GM18511 (cell line): ENCODE results near the gene TCF25.
"Not testable (repeated sequence)": the region's sequence is repeated elsewhere in the genome, so short reads cannot be mapped to it uniquely, and the experiment has no call there.

Experiments
- ATAC-seq: cut with Tn5 transposase; IDR thresholded peaks from one replicate; pipeline ENCODE4 v1.9.1; 2021; ENCODE audit warnings: mild to moderate bottlenecking, moderate library complexity; ENCODE audit not compliant: unreplicated experiment

Gene TCF25

GRCh38 chr16:89879123-89879522, 5.7 kb downstream of the TCF25 start:
- ATAC-seq, result not testable (repeated sequence)

DNA sequence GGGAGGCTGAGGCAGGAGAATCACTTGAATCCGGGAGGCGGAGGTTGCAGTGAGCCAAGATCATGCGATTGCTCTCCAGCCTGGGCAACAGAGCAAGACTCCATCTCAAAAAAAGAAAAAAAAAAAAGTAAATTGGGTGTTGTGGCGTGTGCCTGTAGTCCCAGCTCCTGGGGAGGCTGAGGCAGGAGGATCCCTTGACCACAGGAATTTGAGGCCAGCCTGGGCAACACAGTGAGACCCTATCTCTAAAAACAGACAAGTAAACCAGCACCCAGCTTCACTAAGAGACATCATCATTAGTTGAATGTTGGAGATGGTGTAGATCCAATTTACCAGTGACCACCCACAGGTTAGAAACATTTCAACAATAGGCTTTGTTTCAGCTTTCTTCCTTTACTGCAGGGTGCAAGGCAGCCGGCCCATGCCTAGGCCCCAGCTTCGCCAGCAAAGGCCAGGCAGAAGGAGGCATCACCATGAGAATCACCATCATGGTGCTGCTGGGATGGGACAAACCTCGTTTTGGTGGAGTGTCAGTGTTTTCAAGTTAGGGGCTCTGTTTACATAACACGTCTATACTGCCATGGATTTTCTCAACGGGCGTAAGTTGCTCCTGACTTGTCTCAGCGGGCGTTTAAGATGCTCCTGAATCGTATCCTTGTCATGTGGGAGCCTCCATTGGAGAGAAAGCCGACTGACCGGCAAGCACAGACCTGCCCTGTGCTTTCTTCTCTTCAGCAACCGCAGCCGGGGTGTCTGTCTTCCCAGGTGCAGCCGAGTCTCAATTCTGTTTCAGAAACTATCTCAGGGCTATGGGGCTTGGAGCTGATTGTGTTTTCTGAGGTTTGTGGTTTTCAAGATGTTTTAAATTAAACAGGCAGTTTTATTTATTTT, 7.3 kb downstream of the TCF25 start:
- no peak for ATAC-seq

DNA sequence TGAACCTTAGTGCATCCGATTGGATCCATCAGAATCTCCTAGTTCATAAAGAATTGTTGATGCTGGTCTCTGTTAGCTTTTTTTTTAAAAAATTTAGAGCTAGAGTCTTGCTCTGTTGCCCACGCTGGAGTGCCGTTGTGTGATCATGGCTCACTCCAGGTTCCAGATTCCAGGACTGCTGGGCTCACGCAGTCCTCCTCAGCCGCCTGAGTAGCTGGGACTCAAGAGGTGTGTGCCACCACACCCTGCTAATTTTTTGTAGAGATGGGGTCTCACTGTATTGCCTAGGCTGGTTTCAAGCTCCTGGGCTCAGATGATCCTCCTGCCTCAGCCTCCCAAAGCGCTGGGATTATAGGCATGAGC, 8.0 kb downstream of the TCF25 start:
- ATAC-seq, result no peak

GRCh38 chr16:89883346-89884040, 10.1 kb downstream of the TCF25 start:
- ATAC-seq, result no peak

DNA sequence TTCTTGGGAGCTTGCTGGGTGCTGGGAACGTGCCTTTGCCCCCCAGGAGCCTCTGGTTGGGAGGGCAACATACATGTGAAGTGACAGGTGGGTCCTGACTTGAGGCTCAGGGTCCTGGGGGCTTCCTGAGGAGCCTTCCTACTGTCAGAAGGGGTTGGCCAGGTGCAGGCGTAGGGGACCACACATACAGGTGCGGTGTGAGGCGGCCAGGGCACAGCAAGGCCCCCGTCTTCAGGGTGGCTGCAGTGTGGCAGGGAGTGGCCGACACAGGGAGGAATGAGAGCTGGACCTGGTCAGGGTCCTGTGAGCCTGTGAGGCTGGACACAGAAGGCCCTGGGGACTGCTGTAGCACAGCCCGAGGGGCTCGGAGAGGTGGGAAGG, 10.6 kb downstream of the TCF25 start:
- ATAC-seq, result no peak

DNA sequence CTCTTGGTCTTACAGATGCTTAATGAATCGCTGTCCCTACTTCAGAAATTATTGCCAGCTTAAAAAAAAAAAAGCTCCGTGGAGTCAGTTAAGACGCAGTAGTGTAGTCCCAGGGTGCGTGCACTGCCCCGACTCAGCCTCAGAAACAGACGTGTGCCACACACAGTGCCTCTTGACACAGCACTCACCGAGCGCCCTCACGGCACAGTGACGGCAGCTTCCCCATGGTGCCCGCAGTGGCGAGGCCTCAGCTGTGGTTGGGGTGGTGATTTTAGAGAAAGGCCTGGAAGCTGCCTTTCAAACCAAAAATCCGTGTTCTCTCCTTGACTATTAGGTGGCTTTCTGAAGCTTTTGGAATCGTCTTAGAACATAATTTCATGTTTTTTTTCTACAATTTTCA, 13.9 kb downstream of the TCF25 start:
- ATAC-seq, result no peak

DNA sequence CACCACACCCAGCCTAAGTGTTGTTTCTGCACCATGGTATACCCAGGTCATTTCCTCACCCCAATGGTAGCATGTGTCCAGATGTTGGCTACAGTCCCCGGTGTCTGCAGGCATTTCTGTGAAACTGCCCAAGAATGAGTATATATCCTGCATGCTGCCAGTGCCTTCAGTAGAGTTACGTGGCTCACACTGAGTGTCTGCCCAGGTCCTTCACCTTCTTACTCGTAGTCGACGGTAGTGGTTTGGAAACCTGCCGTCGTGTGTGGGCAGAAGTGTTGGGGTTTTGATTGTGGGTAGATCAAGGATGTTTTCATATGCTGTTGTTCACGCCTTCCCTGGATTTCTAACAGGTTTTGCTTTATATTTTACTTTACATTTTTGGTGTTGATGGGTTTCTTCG, 16.8 kb downstream of the TCF25 start:
- ATAC-seq, result no peak

- no peak for ATAC-seq
Observed at GRCh38 chr16:89890886-89891657, 17.7 kb downstream of the TCF25 start.

GRCh38 chr16:89892055-89892630, 18.8 kb downstream of the TCF25 start:
- no peak for ATAC-seq

DNA sequence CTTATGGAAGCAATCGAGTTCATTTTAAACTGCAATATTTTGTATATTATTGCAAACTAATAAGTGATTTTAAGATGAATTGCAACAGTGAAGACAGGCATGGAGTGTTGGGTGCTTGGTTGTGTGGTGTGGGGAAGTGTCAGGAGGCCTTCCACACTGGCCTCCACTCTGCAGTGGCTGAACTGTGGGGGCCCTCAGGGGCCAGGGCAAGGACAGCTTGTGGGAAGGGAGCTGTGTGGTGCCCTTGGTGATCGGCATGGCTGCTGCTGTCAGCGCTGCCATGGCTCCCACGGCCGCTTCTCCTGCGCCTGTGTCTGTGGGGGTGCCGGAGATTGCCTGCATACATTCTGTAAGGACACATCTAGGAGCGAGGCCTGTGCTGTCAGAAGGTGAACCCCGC, 19.2 kb downstream of the TCF25 start:
- no peak for ATAC-seq

DNA sequence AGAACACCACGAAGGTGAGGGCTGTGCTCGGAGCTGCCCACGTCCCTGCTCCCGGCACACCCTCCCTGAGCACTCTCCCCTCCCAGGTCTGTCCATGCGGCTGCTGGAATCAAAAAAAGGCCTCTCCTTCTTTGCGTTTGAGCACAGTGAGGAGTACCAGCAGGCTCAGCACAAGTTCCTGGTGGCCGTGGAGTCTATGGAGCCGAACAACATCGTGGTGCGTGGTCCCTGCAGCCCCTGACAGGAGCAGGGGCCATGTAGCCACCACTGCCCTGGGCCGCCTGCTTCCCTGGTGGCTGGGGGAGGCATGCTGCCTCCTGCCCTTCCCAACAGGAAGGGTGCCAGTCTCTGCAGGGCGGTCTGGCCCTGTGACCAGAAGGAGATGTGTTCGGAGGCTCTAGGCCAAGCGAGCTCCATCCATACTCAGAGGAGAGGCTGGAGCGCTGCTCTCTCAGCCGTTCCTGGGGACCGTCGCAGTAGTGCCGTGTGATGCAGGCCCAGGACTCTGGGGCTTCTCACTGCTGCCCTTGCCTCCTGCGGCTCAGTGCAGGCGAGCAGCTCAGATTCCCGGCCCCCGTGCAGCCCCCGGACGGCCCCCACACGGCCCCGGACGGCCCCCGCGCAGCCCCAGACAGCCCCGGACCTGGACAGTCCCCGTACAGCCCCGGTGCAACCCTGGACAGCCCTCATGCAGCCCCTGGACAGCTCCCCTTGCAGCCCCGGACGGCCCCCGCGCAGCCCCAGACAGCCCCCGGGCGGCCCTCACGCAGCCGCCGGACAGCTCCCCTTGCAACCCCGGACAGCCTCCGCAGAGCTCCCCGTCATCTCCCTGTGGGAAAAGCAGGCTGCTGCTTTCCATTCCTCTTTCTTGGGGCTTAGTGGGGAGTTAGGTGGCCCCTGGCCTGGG, 20.5 kb downstream of the TCF25 start:
- ATAC-seq, result no peak

GRCh38 chr16:89895482-89896250, 22.3 kb downstream of the TCF25 start:
- no peak for ATAC-seq

- no peak for ATAC-seq
Observed at GRCh38 chr16:89897204-89897603, 23.8 kb downstream of the TCF25 start.

DNA sequence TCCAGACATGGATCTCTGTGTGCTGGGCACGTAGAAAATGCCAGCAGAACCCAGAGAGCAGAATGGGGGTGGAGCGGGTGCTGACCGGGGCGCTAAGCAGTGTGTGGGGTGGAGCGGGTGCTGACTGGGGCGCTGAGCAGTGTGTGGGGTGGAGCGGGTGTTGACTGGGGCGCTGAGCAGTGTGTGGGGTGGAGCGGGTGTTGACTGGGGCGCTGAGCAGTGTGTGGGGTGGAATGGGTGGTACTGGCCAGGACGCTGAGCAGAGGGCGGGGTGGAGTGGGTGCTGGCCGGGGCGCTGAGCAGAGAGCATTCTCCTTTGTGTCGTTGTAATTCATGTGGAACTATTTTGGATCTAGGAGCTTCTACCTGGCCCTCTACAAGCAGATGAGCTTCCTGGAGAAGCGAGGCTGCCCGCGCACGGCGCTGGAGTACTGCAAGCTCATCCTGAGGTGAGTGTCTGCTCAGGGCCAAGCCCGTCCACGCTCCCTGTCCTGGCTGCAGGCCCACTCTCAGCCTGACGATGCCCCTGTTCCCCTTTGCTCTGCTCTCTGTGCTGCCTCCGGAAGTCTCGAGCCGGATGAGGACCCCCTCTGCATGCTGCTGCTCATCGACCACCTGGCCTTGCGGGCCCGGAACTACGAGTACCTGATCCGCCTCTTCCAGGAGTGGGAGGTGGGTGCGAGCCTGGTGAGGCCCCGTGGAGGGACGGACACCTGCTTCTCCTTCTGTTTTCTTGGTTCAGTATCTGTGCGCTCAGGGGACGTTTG, 25.0 kb downstream of the TCF25 start:
- no peak for ATAC-seq

GRCh38 chr16:89899879-89900481, 26.6 kb downstream of the TCF25 start:
- ATAC-seq, result no peak

GRCh38 chr16:89900885-89901284, 27.5 kb downstream of the TCF25 start:
- no peak for ATAC-seq

- ATAC-seq, result no peak
Observed at GRCh38 chr16:89902980-89903379, 29.6 kb downstream of the TCF25 start.

GRCh38 chr16:89903908-89904515, 30.6 kb downstream of the TCF25 start:
- ATAC-seq, result no peak
